A172 (cell line): ENCODE results near the gene OBSCN. TPM values are rescaled to one million over a fixed set of nuclear protein-coding genes. Genes with fewer than 3 reads are reported as not detected.

Source experiments
- DNase-seq: peaks from one replicate; pipeline ENCODE4 v3.0.0-alpha.2; 2015; ENCODE audit warnings: low spot score
- total RNA-seq: library from RNA; depleted of rRNA; stranded (reverse); fragments of >200 nt; shearing (Covaris generic); gene quantifications from 2 replicates; pipeline ENCODE4 v1.2.3, GENCODE V29; 2014; rRNA removed

The OBSCN gene, protein sequence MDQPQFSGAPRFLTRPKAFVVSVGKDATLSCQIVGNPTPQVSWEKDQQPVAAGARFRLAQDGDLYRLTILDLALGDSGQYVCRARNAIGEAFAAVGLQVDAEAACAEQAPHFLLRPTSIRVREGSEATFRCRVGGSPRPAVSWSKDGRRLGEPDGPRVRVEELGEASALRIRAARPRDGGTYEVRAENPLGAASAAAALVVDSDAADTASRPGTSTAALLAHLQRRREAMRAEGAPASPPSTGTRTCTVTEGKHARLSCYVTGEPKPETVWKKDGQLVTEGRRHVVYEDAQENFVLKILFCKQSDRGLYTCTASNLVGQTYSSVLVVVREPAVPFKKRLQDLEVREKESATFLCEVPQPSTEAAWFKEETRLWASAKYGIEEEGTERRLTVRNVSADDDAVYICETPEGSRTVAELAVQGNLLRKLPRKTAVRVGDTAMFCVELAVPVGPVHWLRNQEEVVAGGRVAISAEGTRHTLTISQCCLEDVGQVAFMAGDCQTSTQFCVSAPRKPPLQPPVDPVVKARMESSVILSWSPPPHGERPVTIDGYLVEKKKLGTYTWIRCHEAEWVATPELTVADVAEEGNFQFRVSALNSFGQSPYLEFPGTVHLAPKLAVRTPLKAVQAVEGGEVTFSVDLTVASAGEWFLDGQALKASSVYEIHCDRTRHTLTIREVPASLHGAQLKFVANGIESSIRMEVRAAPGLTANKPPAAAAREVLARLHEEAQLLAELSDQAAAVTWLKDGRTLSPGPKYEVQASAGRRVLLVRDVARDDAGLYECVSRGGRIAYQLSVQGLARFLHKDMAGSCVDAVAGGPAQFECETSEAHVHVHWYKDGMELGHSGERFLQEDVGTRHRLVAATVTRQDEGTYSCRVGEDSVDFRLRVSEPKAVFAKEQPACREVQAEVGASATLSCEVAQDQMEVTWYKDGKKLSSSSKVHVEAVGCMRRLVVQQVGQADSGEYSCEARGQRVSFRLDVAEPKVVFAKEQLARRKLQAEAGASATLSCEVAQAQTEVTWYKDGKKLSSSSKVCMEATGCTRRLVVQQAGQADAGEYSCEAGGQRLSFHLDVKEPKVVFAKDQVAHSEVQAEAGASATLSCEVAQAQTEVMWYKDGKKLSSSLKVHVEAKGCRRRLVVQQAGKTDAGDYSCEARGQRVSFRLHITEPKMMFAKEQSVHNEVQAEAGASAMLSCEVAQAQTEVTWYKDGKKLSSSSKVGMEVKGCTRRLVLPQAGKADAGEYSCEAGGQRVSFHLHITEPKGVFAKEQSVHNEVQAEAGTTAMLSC (N-terminal part only)
- total RNA-seq: 9.9 and 11.5 TPM in 2 replicates

DNA sequence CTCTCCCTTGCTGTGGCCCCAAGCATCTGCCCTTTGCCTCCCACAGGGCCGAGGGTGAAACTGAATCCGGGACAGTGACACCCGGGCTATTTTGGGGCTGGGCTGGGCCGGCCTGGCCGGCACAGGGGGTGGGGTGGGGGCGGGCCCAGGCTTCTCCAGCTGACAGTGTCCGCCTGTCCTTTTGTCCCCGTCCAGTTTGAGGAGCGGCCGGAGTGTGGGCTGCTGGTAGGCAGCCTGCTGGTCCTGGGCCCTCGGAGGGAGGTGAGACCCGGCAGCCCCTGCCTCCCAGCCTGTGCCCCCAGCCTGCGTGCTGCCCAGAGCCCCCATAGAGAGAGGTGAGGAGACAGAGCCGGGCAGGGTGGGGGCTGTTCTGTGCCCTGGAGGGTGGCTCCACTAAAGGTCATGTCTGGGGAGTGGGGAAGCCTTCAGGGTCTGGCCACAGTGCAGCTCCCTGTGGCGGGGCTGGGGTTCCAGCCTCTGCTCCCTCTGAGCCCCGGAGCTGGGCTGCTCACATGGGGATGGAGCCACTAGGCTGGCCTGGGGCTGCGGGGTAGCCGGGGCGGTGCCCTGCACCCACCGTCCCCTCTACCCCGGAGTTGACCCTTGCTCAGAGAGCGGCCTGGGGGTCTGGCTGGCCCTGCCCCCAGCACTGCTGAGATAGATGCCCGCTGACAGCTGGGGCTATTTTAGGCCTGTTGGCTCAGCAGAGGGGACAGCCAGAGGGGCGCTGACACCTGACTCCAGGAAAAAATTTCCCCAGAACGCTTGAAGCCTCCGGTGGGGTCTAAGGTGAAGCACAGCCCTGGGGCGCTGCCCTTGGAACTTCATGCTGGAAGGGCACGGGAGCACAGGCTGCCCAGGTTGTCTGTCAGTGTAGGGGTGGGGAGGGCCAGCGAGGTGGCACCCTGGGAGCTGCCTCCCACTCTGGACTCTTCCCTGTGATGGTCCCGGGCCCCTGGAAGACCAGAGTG lies at the start of gene OBSCN:
Gene OBSCN (plus strand): TSS at position 194 of the 971 bp plus-strand sequence. CDS start 3,740 bp downstream, outside the sequence.
- DNase-seq: no peak

DNA sequence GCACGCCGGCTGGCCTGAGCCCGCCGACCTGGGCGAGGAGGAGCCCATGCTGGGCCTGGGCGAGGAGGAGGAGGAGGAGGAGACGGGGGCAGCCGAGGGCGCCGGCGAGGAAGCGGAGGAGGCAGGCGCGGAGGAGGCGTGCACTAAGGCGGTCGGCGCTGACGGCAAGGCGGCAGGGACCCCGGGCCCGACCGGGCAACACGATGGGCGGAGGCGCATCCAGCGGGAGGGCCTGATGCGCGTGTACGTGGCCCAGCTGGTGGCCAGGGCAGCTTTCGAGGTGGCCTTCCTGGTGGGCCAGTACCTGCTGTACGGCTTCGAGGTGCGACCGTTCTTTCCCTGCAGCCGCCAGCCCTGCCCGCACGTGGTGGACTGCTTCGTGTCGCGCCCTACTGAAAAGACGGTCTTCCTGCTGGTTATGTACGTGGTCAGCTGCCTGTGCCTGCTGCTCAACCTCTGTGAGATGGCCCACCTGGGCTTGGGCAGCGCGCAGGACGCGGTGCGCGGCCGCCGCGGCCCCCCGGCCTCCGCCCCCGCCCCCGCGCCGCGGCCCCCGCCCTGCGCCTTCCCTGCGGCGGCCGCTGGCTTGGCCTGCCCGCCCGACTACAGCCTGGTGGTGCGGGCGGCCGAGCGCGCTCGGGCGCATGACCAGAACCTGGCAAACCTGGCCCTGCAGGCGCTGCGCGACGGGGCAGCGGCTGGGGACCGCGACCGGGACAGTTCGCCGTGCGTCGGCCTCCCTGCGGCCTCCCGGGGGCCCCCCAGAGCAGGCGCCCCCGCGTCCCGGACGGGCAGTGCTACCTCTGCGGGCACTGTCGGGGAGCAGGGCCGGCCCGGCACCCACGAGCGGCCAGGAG lies 49.5 kb upstream of the OBSCN start:
- no peak for DNase-seq

DNA sequence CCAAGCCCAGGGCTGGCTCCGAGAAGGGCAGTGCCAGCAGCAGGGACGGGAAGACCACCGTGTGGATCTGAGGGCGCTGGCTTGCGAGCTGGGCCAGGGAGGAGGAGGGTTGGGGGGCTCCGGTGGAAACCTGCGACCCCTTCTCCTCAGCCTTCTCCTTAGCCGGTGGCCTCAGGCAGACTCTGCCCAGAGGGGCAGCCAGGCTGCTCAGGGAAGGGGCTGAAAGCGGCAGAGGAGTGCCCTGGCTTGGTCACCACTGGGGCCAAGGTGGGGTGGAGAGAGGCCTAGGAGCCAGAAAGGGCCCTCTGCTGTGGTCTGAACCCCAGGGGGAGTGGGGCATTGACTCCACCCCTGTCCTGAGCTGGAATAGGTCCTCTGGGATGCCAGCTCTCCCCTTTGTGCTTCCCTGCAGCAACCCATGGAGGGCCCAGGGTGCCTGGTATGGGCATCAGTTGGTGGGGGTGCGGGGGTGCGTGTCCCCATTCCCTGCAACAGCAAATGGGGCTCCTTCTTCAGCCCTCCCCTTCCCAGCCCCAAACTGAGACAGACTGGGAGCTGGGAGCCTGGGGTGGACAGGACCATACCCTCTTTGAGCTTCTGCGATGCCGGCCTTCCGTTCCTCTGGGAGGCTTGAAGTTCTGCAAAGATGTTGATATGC lies 48.7 kb upstream of the OBSCN start:
- no peak for DNase-seq

- DNase-seq: no peak
These were observed 47.6 kb upstream of the OBSCN start for GRCh38 chr1:228160201-228160761.

- DNase-seq: peak; percentile 50
These were observed 46.5 kb upstream of the OBSCN start for GRCh38 chr1:228161362-228161761.

GRCh38 chr1:228161866-228162265 lies 46.0 kb upstream of the OBSCN start:
- DNase-seq: no peak

DNA sequence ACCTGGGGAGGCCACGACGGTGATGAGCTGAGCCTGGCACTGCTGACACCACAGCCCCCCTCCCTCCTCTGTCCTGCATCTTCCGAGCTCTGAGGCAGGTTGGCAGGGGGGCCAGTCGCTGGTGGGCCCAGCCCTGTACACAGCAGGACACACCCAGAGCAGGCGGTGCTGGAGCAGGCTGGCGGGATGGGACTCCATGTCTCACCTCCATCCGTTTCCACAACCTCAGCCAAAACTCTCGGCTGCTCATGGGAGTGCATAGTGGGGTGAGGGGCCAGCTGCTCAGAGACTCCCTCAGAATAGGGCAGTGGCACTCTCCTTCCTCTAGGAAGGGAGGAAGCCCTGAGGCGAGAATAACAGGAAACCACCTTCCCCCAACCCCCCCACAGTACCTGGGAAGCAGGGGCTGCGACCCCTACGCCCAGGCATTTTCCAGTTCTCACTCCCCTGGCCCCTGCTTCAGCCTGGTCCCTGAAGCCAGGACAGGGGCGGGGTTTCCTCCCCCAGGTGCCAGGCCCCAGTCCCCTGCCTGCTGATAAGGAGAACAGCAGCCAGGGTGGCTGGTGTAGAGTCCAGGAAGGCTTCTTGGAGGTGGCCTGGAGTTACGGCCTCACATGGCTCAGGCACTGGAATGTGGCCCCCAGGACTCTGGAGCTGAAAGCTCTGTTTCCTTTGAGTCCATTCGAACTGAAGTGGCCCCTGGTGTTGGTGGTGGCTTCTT lies 45.4 kb upstream of the OBSCN start:
- peak; percentile 70 for DNase-seq

GRCh38 chr1:228163007-228163753 lies 44.7 kb upstream of the OBSCN start:
- DNase-seq: peak; percentile 76

GRCh38 chr1:228163776-228164519 lies 43.9 kb upstream of the OBSCN start:
- DNase-seq: no peak

DNA sequence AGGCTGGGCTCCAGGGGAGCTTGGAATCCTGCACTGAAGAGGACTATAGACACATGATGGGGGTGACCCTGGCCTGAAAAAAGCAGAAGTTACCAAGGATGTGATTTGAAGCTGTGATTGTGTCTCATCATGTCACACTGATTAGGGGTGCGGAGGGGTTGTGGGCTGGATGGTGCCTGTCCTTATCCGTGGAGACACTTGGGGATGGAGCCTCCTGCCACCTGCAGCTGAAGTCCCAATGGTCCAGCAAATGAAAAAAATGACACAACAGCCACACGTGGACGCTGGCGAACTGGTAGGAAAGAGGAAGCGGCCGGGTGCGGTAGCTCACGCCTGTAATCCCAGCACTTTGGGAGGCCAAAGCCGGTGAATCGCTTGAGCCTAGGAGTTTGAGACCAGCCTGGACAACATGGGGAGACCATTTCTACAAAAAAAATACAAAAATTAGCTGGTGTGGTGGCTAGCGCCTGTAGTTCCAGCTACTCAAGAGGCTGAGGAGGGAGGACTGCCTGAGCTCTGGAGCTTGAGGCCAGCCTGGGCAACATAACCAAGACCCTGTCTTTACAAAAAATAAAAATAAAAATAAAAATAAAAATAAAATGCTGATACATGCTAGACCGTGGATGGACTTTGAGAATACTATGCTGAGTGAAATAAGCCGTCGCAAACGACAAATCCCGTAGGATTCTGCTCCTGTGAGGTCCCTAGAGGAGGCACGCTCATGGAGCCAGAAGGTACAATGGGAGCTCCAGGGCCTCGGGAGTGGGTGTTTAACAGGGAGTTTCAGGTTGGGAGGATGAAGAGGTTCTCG lies 43.1 kb upstream of the OBSCN start:
- no peak for DNase-seq

GRCh38 chr1:228165372-228166169 lies 42.3 kb upstream of the OBSCN start, which contains the start of gene IBA57:
TSS of gene IBA57 (plus strand) at chr1:228165804. CDS start at chr1:228165817, 13 bp downstream.
- DNase-seq: peak; percentile 97

GRCh38 chr1:228166170-228166936 lies 41.5 kb upstream of the OBSCN start:
- peak; percentile 84 for DNase-seq

DNA sequence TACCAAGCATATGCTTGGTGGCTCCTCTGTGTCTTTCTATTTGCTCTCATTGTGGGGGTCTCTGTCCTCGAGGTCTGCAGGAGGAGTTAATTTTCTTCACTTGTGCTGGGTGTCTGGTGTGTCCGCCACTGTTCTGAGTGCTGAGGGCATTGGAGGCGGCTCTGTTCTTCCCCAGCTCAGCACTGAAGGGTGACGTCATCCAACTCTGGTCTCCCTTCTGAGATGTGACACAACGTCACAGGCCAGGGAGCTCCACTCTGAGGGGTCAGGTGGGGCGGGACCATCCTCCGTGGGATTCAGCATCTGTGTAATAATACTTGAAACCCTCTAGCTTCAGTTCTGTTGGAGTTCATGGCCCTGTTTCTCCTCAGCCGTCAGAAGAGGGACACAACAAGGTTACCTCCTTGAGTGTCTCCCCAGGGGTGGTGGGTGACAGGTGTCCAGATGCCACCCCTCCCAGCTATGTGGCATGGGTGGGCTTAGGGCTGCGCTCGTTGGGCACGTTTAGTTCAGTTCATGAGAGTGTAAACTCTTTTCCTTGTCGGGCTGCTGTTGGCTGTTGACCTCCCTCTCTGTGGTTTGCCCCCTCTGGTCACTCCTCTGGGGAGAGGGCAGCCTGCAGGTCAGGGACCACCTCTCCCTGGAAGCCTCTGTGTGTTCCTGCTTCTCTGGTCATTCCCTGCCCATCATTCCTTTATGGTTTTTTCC lies 39.1 kb upstream of the OBSCN start:
- no peak for DNase-seq
